Stimulated activated CD4-positive, alpha-beta T cell treated with anti-CD3 and anti-CD28 coated beads, TNF-alpha, amount 100 ng/mL, for 48 hours (primary cell): Measurements from ENCODE around the gene CDH20.

Experiments used
- DNase-seq, 3 donors: peaks; one replicate each; pipeline ENCODE4 v3.0.0-alpha.2; 2020; ENCODE audit warnings: low read depth in 3 of 3

The CDH20 gene

GRCh38 chr18:61333271-61333745 is at the start of gene CDH20:
TSS of gene CDH20 (plus strand) at chr18:61333430.
- DNase-seq = no peak

GRCh38 chr18:61284039-61284438 is 49.2 kb upstream of the CDH20 start:
- DNase-seq = no peak

DNA sequence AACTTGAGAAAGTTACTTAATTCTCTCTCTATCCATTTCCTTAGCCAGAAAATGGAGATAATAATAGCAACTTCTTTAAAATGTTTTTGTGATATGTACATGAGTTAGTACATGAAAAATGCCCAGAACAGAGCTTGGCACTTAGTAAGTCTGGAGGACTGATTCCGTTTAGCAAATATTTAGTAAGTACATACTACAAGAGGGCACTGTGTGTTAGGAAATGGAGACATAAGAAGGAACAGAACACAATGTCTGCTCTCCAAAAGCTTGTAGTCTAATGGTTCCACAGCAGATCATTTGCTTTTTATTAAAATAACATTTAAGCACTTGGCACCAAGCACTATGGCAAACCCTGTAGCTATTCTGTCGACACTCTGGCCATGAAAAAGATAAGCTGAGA is 47.5 kb upstream of the CDH20 start:
- DNase-seq = no peak

GRCh38 chr18:61286867-61287266 is 46.4 kb upstream of the CDH20 start:
- DNase-seq = no peak

GRCh38 chr18:61290616-61291015 is 42.6 kb upstream of the CDH20 start:
- DNase-seq = no peak

DNA sequence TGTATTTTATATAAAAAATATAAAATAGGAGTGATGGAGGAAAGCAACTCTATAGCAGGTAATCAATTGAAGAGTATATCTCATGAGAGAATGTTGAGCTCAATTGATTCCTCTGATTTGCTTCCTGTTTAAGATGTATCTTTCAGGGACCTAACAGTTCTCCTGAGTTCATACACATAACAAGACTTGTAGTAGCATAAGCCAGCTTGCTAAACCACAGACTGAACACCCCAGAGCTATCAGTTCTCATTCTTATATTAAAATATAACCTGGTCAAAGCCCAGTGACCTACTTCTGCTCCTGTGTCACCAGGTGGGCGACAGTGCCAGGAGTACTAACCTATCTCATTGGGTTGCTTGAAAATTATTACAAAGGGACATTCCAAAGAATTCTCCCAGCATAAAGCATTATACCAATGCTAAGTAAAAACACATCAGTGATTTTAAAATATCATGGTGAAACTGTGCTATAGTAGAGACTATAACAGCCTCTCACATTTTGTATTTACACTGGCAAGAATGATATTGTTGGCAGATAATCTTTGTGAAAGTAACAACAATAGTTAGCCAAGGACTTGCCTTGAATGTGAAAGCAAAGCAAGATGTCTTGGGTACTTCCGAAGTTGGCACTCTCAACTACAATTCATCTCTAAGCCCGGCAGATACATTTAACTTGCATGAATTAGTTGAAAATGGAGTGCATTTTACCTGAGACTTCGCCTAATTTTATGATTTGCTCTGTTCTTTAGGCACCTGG is 40.8 kb upstream of the CDH20 start:
- no peak for DNase-seq

GRCh38 chr18:61295153-61295552 is 38.1 kb upstream of the CDH20 start:
- no peak for DNase-seq

DNA sequence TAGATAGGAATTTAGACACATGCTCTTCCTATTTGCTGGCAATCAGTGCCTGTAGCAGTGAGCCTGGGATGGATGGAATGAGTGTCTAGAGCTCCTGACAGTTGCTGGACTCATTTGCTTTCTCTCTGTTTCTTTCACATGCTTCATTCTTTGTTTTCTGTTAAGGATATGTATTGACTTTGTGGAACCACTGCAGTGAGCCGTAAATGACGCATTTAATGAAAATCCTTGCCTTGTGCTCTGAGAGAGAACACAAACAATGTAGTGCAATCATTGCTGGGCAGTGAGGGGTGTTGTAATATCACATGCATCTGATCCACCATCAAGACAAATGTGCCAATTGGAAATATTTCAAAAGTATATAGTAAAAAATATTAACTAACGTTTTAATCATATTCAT is 25.2 kb upstream of the CDH20 start:
- no peak for DNase-seq

GRCh38 chr18:61308795-61309393 is 24.3 kb upstream of the CDH20 start:
- DNase-seq = no peak

- peak; percentile 8 to 19 (median 13) for DNase-seq
Observed at GRCh38 chr18:61322265-61322873, 10.9 kb upstream of the CDH20 start.

- no peak for DNase-seq
Observed at GRCh38 chr18:61323951-61324350, 9.3 kb upstream of the CDH20 start.

DNA sequence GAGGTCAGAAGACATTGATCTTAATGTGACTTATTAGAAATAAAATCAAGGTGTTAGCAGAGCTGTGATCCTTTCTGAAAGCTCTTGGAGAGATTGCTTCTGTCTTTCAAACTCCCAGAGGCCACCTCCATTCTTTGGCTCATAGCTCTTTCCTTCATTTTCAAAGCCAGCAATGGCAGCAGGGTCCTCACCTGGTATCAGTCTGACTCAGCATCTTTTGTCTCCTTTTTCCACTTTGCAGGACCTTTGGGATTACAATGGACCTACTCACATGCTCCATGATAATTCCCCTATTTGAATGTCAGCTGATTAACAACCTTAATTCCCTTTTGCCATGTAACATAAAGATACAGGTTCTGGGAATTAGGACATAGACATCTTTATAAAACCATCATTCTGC is 6.8 kb upstream of the CDH20 start:
- DNase-seq = no peak

DNA sequence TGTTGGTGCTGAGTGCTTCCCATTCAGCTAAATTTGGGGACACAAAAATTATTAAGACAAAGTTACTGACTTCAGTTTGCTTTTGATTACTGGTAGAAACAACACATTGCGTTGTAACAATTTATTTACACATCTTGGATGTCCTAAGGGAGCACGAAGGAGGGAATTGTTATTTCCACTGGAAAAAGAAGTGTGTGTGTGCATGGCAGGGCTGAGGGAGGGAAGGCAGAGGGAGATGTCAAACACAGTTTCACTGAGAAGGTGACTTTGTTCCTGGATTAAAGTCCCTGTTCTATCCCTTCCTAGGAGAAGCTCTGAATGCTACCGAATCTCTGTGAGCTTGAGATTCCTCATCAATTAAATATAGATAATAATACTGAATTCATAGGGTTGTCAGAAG is 3.8 kb upstream of the CDH20 start:
- no peak for DNase-seq

DNA sequence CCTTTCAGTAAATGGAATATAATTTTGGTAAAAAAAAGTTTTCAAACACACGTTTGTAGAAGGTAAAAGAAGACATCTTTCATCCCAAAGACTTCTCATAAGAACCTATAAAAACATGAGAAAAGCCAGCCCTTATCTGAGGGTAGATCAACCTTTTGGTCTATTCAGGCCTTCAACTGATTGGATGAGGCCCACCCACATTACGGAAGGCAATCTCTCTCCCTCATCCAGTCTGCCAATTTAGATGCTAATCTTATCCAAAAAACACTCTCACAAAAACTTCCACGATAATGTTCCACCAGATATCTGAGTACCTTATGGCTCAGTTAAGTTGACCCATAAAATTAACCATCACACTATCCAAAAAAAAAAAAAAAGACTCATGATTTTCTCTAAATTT is 2.2 kb upstream of the CDH20 start:
- no peak for DNase-seq

GRCh38 chr18:61333746-61334490 is 688 bp downstream of the CDH20 start:
- no peak for DNase-seq

GRCh38 chr18:61334491-61334850 is 1.2 kb downstream of the CDH20 start:
- DNase-seq = no peak

- no peak for DNase-seq
Observed at GRCh38 chr18:61334951-61335683, 1.9 kb downstream of the CDH20 start.

DNA sequence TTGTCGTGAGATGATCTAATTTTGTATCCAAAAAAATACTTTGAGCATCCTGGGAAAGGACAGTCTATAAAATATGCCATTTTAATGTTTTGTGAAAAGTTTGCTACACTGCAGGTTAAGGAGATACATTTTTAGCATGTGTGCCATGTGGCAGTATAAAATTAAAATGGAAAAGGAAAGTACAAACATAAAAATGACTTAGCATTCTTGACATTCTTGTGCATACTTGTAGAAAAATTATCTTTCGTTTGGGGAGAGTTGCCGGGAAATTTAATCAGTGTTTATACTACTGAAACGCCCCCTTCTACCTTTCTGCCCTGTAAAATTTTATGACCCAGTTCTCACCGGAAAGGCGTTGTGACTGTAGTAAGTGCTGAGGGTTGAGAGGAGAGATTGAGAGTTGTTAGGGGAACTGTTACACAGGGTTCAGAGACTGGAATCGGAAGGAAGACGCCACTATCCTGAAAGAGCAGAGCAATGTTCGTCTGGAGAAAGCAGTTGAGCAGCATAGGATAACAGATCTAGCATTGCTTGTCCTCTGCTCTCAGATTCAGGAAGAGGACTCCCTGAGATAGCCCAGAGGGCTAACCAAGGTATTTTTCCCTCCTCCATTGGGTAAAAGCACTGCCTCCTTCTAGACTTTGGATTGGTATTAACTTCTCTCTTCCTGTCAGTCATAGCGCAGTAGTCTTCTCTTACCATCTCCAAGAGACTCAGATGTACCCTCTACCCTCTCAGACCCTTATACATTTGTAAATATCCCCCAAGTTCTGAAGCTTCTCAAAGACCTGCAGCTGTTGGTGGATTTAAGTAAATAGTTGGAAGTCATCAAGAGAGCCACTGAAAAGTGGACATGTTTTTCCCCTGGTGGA is 2.7 kb downstream of the CDH20 start:
- DNase-seq = no peak

DNA sequence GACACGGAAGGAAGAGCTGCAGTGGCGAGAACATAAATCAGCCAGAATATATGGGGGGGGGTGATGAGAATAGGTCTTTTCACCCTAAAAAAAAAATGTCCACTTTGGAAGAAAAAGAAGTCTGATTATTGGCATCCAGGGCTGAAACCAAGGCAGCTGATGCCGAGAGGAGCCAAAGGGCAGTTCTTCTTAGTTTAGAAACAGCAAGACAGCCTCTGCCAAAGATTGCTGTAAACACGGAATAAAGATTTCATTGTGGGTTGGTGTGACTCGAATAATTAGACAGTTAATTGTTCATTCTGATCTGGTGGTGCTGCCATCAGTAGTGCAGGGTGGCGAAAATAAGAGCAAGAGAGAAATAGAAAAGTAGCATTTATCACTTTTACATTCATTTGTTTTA is 3.5 kb downstream of the CDH20 start:
- no peak for DNase-seq

GRCh38 chr18:61337527-61337926 is 4.3 kb downstream of the CDH20 start:
- no peak for DNase-seq

- DNase-seq = no peak
Observed at GRCh38 chr18:61340148-61340547, 6.9 kb downstream of the CDH20 start.
